HG02884 (cell line): Measurements from ENCODE around the gene TMEFF2.

Source experiments
- ATAC-seq: cut with Tn5 transposase; IDR thresholded peaks from one replicate; pipeline ENCODE4 v1.9.1; 2021; ENCODE audit warnings: mild to moderate bottlenecking, moderate library complexity; ENCODE audit not compliant: unreplicated experiment

Gene TMEFF2

GRCh38 chr2:192072261-192072660, 122.5 kb downstream of the TMEFF2 start:
- ATAC-seq, result no peak

- ATAC-seq, result no peak
Measured at GRCh38 chr2:192070099-192070498, 124.6 kb downstream of the TMEFF2 start.

- ATAC-seq, result no peak
Measured at GRCh38 chr2:192069417-192069816, 125.3 kb downstream of the TMEFF2 start.

DNA sequence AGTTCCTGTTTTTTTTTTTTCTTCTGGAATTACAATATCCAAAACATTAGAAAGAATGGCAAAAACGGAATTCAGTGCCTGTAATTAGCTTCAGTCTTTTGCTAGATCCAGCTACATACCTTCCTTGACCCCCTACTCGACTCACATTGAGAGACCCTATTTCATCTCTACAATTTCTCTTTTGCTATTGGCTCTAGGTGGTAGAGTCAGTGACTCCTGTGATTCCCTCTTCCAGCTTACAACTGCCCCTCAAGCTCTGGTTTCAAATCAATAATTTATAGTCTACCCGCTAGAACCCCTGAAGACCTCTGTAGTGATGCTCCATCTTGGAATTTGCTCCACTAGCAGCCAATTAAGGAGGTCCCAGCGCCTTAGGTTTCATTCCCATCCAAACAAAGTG, 125.8 kb downstream of the TMEFF2 start:
- ATAC-seq, result no peak

GRCh38 chr2:192067631-192068030, 127.1 kb downstream of the TMEFF2 start:
- ATAC-seq, result no peak

DNA sequence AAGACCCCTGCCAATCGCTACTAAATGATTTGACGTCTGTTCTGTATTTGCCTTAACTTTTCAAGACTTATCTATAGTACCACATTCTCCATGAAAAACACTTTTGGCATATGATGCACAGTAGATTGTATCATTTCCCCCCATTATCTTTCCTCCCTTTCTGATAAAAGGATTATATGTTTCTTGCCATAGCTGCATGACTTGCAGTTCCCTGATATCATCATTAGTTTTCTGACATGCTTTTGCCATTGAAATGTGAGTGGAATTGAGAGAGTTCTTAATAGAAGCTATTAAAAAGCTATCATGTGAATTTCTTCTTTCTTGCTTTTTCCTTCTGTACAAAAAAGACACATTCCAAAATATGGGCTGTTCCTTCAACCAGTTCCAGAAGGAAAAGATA, 130.3 kb downstream of the TMEFF2 start:
- no peak for ATAC-seq

- ATAC-seq, result no peak
Measured at GRCh38 chr2:192060161-192060560, 134.6 kb downstream of the TMEFF2 start.

GRCh38 chr2:192059266-192059665, 135.5 kb downstream of the TMEFF2 start:
- no peak for ATAC-seq

DNA sequence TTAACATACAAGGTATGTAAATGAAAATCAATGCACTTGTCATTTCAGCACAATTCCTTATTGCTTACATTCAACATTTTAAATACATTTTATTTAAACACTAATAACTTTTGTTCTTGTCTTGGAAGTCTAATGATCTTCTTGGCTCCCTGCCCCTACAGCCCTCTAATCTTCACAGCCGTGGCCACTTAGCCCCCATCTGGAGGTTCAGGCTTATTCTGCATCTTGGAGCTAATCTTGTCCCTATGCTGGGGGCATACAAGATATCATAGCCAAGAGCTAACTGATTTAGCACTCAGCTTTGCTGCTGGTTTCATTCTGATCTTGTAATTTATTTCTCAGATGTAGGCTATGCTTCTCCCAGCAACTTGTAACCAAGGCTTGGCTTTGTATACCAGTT, 140.8 kb downstream of the TMEFF2 start:
- ATAC-seq, result no peak

GRCh38 chr2:192051533-192051932, 143.2 kb downstream of the TMEFF2 start:
- no peak for ATAC-seq

DNA sequence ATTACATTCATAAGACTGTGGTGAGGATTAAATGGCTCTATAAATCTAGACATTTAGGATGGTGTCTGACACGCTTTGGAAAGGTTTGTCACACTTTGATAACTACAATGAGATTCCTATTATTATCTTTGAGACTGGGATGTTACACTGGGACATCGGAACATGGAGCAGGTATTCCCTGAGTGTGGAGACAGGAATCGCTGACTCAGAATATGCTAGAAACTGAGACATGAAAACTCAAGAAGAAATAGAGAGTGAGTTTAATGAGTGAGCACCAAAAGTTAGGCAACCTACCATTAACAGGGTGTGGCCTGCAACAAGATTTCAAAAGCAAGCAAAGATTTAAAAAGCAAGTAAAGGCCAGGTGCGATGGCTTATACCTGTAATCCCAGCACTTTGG, 145.4 kb downstream of the TMEFF2 start:
- ATAC-seq, result no peak

GRCh38 chr2:192047315-192048107, 147.2 kb downstream of the TMEFF2 start:
- no peak for ATAC-seq

DNA sequence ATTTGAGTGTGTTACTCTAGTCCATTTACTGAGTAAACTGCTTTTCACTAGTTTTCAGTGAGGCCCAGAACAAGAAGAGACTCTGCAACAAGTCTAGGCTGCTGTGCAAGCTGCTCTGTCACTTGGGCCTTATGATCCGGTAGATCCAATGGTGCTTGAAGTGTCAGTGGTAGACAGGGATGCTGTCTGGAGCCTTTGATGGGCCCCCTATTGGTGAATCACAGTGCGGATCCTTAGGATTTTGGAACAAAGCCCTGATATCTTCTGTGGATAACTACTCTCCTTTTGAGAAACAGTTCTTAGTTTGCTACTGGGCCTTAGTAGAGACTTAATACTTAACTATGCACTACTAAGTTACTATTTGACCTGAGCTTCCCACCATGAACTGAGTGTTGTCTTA, 150.2 kb downstream of the TMEFF2 start:
- ATAC-seq, result no peak

DNA sequence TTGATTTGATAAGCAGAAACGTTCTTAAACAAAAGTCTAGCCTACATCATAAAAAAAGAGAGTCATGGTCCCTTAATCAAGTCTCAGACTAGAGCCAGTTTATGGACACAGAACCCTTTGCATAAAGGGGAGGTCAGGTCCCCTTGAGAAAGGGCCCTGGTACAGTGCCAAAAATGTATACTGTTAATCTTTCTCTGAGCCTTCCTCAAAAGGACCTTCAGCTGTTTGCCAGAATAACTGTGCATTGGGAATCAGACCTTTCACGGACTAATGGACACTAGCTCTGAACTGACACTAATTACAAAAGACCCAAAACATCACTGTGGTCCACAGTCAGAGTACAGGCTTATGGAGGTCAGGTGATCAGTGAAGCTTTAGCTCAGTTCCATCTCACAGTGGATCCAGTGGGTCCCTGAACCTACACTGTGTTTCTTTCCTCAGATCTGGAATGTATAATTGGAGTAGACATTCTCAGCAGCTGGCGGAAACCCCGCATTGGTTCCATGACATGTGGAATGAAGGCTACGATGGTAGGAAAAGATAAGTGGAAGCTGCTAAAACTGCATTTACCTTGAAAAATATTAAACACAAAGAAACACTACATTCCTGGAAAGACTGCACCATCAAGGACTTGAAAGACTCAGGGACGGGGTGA, 151.4 kb downstream of the TMEFF2 start:
- no peak for ATAC-seq

DNA sequence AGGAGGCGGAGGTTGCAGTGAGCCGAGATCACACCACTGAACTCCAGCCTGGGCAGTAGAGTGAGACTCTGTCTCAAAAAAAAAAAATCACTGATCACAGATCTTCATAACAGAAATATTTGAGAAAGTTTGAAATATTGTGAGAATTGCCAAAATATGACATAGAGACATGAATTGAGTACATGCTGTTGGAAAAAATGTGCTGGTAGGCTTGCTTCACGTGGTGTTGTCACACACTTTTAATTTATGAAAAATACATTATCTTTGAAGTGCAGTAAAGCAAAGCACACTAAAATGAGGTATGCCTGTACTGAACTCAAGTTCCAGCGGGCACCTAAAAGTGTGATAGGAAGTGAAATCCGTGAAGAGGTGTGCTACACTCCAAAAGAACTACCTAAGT, 152.6 kb downstream of the TMEFF2 start:
- no peak for ATAC-seq

DNA sequence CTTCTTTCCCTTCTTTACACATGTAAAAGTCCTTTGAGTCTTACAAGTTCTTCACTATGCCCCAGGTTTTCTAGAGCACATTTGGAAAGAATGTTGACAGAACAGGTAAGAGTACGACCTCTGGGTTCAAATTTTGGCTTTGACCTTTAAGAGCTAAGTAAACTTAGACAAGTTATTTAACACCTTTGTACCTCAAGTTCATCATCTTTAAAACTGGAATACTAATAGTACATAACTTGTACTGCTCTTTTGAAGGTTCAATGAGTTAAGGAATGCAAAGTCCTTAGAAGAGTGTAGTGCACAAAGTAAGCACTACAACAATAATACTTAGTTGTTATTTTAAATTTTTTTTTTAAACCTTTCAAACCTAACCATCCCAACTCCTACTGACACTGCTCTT, 156.6 kb downstream of the TMEFF2 start:
- ATAC-seq, result no peak

DNA sequence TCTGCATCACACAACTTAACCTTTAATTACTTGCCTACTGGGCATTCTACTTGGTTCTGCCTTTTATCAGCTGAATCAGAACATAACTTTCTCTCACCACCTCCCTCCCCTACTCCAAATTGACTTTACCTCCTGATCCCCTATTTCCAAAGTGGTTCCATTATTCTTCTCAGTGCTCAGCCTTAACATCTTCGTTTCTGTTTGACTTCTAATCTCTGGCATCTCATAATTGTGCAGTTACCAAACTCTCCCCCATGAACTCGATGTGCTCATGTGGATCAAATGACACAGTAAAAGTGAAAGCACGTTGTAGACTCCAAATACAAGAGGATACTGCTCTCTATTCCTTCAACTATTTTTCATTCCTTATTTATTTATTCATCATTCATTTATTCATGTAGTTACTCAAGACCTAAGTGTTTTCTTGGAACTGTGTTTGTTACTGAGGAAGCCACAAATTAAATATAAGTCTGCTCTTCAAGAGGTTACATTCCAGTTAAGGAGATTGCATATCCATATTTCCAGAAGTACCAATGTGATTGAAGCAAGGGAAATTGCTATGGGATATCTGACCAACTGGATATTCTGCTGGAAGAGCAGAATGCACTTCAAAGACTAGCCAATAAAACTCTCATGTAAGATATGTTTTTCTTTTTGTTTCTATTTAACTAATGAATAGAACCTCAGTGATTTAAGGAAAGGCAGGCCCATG, 158.8 kb downstream of the TMEFF2 start:
- ATAC-seq, result no peak

- no peak for ATAC-seq
Measured at GRCh38 chr2:192030856-192031255, 163.9 kb downstream of the TMEFF2 start.

DNA sequence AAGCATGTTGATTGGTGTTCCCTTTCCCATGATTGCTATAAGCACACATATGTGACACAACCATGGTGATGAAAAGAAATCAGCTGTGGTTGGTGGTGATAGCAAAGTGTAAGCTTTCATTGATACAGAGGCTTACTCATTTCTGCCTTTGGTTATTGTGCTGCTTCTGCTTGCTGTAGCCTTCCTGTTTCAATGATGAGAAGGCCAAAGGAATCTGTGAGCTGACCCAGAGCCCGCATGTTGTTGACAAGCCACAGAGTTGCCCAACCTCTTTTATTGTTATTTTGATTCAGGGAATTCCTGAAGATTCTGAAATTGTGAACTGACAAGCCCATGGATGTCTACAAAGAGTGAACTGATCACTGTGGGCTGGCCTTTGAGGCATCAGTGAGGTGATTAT, 164.4 kb downstream of the TMEFF2 start:
- no peak for ATAC-seq

- peak; percentile 89 for ATAC-seq
Measured at GRCh38 chr2:192029089-192029488, 165.6 kb downstream of the TMEFF2 start.

DNA sequence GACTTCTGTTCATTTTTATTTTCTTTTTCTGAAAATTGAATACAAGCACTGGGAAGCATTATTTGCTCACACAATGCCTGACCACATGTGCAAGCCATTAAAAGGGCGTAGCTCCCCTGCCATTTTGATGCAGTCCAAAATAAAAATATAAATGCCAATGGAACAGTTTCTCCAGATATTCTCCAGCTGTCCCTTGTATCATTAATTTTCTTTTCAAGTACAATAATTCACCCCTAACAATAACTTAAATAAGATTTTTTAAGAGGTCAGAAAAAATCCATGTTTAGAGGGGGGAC, 168.0 kb downstream of the TMEFF2 start:
- no peak for ATAC-seq
